Retinal pigment epithelial cell (primary cell): ENCODE data around the gene LUZP1.

Experiments used
- DNase-seq: peaks from one replicate; pipeline ENCODE4 v3.0.0-alpha.2; 2010; ENCODE audit warnings: low read depth
- H3K4me3 ChIP-seq: 2 replicates; pipeline ENCODE4 v1.5.1; 2011; ENCODE audit warnings: mild to moderate bottlenecking, low read length, control low read depth, moderate library complexity
- CTCF ChIP-seq: conservative IDR thresholded peaks from 2 replicates; pipeline ENCODE4 v1.5.1; 2011; ENCODE audit warnings: low read depth, low read length, control low read depth, inconsistent platforms

Gene LUZP1

GRCh38 chr1:23085696-23086095 lies 83.0 kb downstream of the LUZP1 start:
- H3K4me3 ChIP-seq: no peak overlapping the region
- no peak for DNase-seq
- no peak for TF ChIP-seq CTCF

- no peak for TF ChIP-seq CTCF
- no peak overlapping the region for H3K4me3 ChIP-seq
- no peak for DNase-seq
Measured at GRCh38 chr1:23084880-23085279, 83.8 kb downstream of the LUZP1 start.

- H3K4me3 ChIP-seq: no peak overlapping the region
- TF ChIP-seq CTCF: no peak
- DNase-seq: no peak
Measured at GRCh38 chr1:23083714-23084480, 84.8 kb downstream of the LUZP1 start.

- no peak for DNase-seq
- H3K4me3 ChIP-seq: no peak overlapping the region
- TF ChIP-seq CTCF: peak; percentile 47
Measured at GRCh38 chr1:23081376-23081775, 87.3 kb downstream of the LUZP1 start.

- H3K4me3 ChIP-seq: no peak overlapping the region
- no peak for DNase-seq
- no peak for TF ChIP-seq CTCF
Measured at GRCh38 chr1:23080885-23081284, 87.8 kb downstream of the LUZP1 start.

GRCh38 chr1:23079025-23079424 lies 89.6 kb downstream of the LUZP1 start:
- no peak for TF ChIP-seq CTCF
- no peak overlapping the region for H3K4me3 ChIP-seq
- DNase-seq: no peak

- no peak for TF ChIP-seq CTCF
- H3K4me3 ChIP-seq: no peak overlapping the region
- DNase-seq: no peak
Measured at GRCh38 chr1:23074012-23074411, 94.6 kb downstream of the LUZP1 start.
